ENCODE results near the gene EPHX1.

DNA sequence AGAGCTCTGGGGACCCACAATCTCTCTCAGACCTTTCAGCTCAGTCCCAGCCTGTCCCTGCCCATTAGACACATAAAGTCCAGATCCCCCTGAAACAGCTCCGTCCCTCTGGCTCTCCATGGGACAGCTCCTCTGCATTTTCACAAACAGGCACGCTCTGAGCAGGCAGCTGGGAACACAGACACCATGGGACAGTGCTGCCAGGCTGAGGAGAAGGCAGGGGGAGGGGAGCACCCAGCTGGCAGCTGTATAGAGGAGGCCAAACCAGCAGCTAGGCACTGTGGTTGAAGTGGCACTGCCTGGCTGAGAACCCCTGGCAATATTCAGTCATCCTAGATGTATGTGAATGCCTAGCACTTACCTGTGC, 70.3 kb downstream of the EPHX1 start:
- TF ChIP-seq SUZ12 (IDR thresholded peaks at IDR 0.05; ENCODE audit: extremely low read depth, insufficient read depth, insufficient read length) (no peak), YY1 (IDR thresholded peaks at IDR 0.05; ENCODE audit: insufficient read depth, insufficient read length) (no peak)

Data from NT2/D1 (cell line).